ENCODE data around the gene ZNF35.

- TF ChIP-seq ZNF274 (CRISPR knock-in tag; IDR thresholded peaks at IDR 0.05) (no peak), GTF2F1 (IDR thresholded peaks at IDR 0.05; ENCODE audit: low read length) (no peak), POLR2AphosphoS5 (IDR thresholded peaks at IDR 0.05; ENCODE audit: low read depth, low read length) (no peak), ZNF780A (CRISPR knock-in tag; IDR thresholded peaks at IDR 0.05) (no peak), NFIC (IDR thresholded peaks at IDR 0.05; ENCODE audit: low read length) (no peak), NRL (CRISPR knock-in tag; IDR thresholded peaks at IDR 0.05; ENCODE audit: borderline replicate concordance) (no peak), ZMYM4 (CRISPR knock-in tag; IDR thresholded peaks at IDR 0.05) (no peak), POLR2AphosphoS2 (IDR thresholded peaks at IDR 0.05; ENCODE audit: low read depth, low read length) (no peak)
These were observed 36.7 kb downstream of the ZNF35 start for GRCh38 chr3:44685128-44685800.
